ENCODE measurements around the gene IRAK2.

The IRAK2 gene

DNA sequence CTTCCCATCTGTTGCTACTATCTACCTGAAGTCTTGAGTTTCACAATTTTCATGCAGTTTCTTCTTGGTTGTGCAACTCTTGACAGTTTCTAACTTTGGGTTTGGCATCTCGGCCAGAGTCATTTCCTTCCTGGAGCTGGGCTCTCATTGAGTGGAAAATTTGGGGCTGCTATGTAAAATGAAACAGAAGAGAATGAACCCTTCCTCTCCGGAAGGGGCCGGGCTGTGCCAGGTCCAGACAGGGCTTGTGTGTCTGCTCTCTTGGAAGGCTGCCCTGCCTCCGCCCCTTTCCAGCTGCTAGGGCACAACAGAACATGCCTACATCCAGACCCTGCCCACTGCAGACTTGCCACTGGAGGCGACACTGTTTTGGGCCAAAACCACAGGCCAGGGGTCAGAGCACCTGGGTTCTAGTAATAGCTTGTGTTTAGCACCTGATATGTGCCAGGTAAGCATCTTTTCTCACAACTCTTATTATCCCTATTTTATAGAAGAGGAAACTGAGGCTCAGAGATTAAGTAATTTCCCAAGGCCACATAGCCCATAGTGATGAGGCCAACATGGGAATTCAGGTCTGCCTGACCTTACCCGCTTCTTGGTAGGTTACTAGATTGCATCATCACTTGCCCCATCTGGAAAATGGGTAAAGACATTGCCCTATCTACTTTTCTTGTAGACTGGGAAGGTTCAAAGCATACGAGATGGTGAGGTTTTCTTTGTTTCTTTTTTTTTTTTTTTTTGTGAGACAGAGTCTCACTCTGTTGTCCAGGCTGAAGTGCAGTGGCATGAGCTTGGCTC is 25.0 kb downstream of the IRAK2 start:
- DNase-seq (ENCODE audit: low read depth in 2 of 2) = no peak

GRCh38 chr3:10192953-10193691 is 28.4 kb downstream of the IRAK2 start:
- peak in 1 of 2 donors; percentile 32 for DNase-seq (ENCODE audit: low read depth in 2 of 2)

GRCh38 chr3:10193692-10194327 is 29.1 kb downstream of the IRAK2 start:
- DNase-seq (ENCODE audit: low read depth in 2 of 2) = no peak

GRCh38 chr3:10194328-10195071 is 29.8 kb downstream of the IRAK2 start:
- peak in 1 of 2 donors; percentile 28 for DNase-seq (ENCODE audit: low read depth in 2 of 2)

DNA sequence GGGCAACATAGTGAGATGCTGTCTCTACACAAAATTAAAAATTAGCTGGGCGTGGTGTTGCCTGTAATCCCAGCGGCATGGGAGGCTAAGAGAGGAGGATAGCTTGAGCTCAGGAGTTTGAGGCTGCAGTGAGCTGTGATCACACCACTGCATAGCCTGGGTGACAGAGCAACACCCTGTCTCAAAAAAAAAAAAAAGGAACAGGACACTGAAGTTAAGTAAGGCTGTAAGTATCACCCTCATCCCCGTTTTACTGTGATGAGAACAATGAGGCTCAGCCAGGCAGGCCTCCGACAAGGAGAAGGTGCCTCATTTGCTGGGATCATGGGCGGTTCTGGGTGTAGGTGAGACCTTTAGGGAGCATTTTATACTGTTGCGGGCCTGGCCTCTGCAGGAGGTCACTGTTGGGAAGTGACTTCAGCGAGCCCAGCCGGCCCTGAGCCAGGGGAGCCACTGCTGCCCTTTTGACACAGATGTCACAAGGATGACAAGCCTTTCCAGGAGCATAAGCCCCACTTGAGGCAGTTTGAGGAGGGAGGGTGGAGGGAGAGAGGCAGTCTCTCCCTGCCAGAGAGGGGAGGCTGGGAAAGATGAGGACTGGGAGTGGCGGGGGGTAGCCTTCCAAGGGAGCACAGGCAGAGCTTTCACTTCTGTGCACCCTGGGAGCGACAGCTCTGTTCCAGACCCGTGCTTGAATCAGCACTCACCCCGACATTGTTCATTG is 30.8 kb downstream of the IRAK2 start:
- no peak for DNase-seq (ENCODE audit: low read depth in 2 of 2)

DNA sequence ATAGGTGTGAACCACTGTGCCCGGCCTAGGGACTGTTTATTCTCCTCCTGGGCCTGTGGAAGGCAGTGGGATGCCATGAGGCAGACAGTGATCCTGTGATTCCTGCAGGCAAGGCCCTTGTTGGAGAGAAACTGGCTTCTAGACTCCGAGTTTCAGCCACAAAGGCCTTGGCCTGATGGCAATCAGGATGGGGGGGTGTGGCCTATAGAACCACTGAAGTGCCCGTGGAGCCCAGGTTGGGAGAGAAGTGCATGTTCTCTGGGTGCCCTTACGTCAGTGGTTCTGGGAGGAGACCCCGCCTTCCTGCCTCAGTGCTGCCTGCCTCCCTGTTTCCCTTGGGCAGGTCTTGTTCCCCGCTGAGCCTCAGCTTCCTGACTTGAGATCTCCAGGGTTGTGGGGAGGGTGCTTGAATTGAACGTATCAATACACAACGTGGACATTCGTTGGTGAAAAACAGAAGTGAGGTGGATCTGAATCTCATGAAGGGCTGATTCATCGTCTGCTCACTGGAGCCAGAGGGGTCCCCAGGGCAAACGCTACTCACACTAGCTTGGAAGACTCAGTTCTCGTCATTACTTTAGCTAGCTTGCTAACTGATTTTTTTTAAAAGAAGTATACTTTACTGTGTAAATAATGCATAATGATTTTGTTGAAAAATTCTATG is 31.8 kb downstream of the IRAK2 start:
- no peak for DNase-seq (ENCODE audit: low read depth in 2 of 2)

GRCh38 chr3:10198226-10198625 is 33.5 kb downstream of the IRAK2 start:
- no peak for DNase-seq (ENCODE audit: low read depth in 2 of 2)

DNA sequence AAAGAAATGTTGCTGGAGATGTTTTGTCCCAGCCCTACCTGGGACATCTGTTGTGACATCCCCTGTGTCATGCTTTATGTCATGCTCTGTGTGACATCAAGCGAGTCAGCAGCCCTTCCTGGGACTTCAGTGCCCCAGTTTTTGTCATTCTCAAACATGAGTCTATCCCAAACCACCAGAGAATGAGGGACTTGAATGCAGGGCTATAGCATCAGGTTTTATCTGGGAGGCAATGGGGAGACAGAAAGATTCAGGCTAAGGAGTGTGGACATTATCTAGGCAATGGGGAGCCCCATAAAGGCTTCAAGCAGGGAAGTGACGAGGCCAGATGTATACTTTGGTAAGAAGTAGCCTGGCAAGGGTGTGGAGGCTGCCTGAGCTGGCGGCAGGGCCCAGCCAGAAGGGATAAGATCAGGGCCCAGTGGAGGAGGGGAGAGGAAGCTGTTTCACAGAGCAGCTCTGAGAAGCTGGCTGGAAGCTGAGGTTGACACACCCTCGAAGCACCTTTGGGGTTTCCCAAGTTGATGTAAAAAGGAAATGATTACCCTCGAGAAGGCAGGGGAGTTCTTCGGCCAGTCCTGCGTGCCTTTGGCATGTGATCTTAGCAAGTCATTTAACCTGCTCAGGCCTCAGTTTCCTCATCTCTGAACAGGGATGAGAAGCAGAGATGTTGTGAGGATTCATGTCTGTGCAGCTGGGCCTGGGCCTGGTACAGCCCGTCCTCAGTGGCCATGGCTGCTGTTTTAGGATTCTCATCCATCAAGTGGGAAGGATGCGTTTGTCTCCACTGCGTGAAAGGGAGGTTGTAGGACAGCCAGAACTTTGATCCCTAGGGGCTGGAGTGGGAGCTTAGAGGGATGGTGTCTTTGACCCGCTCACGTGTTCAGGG is 34.3 kb downstream of the IRAK2 start:
- DNase-seq (ENCODE audit: low read depth in 2 of 2) = peak; percentile 37 to 44

GRCh38 chr3:10204921-10205320 is 40.2 kb downstream of the IRAK2 start:
- no peak for DNase-seq (ENCODE audit: low read depth in 2 of 2)

- DNase-seq (ENCODE audit: low read depth in 2 of 2) = no peak
Measured at GRCh38 chr3:10205451-10206165, 40.9 kb downstream of the IRAK2 start.

DNA sequence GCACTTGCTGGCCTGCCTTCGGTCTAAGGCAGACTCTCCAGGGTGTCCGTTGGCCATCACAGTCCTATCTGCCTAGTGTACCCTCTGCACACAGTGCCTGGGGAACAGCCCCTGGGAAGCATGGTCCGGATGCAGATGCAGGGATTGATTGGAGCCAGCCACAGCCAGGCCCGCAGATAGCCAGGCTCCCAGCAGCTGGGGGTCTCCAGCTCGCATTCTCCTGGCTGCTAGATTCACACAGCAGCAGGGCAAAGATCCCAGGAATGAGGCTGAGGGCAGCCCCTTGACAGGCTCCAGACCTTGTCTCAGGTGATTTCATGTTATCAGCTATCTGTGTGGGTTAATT is 41.4 kb downstream of the IRAK2 start:
- no peak for DNase-seq (ENCODE audit: low read depth in 2 of 2)

GRCh38 chr3:10213156-10213792 is 48.6 kb downstream of the IRAK2 start:
- DNase-seq (ENCODE audit: low read depth in 2 of 2) = no peak

GRCh38 chr3:10215578-10216368 is 51.1 kb downstream of the IRAK2 start:
- no peak for DNase-seq (ENCODE audit: low read depth in 2 of 2)

DNA sequence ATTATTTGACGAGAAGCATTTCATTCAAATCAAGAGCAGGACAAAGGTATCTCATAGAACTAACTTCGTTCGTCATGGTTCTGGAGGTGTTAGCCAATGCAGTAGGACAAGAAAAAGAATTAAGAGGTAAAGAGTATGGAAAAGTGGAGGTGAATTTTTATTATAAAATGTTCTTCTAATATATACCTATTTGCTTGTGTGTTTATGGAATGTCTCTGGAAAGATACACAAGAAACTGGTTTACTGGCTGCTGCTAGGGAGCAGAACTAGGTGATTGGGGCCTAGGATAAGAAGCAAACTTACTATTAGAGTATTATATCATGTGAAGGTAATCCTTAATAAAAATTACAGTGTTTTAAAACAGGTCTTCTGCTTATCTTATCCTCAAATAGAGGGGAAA is 52.6 kb downstream of the IRAK2 start:
- DNase-seq (ENCODE audit: low read depth in 2 of 2) = no peak

GRCh38 chr3:10219737-10220136 is 55.0 kb downstream of the IRAK2 start:
- no peak for DNase-seq (ENCODE audit: low read depth in 2 of 2)

DNA sequence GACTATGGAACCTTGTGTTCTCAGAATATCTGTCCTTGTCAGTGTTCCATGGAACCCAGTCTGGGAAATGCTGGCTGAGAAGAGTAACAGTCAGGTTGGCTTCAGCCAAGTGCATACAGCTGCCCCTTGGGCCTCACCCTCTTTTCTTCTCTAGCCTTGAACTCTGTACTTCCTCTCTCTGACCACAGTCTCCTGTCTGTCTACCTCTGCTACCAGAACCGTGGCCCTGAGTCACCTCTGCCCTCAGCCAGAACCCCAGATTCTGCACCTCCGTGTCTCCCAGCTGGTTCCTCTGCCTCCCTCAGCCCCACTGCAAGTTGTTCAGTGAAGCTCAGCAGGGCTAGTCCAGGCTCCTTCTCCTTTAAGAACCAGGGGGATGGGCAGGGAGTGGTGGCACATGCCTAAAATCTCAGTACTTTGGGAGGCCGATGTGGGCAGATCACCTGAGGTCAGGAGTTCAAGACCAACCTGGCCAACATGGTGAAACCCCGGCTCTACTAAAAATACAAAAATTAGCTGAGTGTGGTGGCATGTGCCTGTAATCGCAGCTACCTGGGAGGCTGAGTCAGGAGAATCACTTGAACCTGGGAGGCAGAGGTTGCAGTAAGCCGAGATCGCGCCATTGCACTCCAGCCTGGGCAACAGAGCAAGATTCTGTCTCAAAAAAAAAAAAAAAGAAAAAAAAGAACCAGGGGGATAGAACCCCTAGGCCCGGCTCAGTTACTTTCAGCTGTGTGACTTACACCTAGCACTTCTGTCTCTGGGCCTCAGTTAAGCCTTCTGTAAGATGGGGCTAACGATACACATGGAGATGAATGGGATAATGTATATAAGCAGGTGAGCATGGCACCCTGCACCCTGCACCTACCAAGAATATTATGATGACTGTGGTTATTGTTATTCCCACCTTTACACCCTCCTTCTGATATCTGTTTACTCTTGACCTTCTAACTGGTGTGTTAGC is 59.2 kb downstream of the IRAK2 start:
- DNase-seq (ENCODE audit: low read depth in 2 of 2) = no peak

Measured in stimulated activated CD8-positive, alpha-beta memory T cell treated with anti-CD3 and anti-CD28 coated beads, Interleukin-15, amount 100 ng/mL, for 4 hours (primary cell).